CD4-positive, alpha-beta T cell treated with Interleukin-21 for 1 hour (primary cell): ENCODE measurements around the gene PSMB7.

ENCODE experiments used
- DNase-seq: peaks from one replicate; pipeline ENCODE4 v3.0.0-alpha.2; 2020

The PSMB7 gene

GRCh38 chr9:124355039-124355940 lies 60.0 kb downstream of the PSMB7 start:
- DNase-seq: no peak

- DNase-seq: no peak
Observed at GRCh38 chr9:124354346-124355038, 60.8 kb downstream of the PSMB7 start.

GRCh38 chr9:124353811-124354274 lies 61.4 kb downstream of the PSMB7 start:
- no peak for DNase-seq

- no peak for DNase-seq
Observed at GRCh38 chr9:124353166-124353768, 62.0 kb downstream of the PSMB7 start.

GRCh38 chr9:124352616-124353015 lies 62.6 kb downstream of the PSMB7 start:
- no peak for DNase-seq

- no peak for DNase-seq
Observed at GRCh38 chr9:124351672-124352468, 63.4 kb downstream of the PSMB7 start.

GRCh38 chr9:124350494-124351263 lies 64.6 kb downstream of the PSMB7 start:
- no peak for DNase-seq

- DNase-seq: no peak
Observed at GRCh38 chr9:124349675-124350493, 65.4 kb downstream of the PSMB7 start.

- no peak for DNase-seq
Observed at GRCh38 chr9:124349267-124349666, 66.0 kb downstream of the PSMB7 start.

GRCh38 chr9:124348831-124349230 lies 66.4 kb downstream of the PSMB7 start:
- DNase-seq: no peak

- no peak for DNase-seq
Observed at GRCh38 chr9:124348363-124348762, 66.9 kb downstream of the PSMB7 start.

GRCh38 chr9:124347968-124348358 lies 67.3 kb downstream of the PSMB7 start:
- no peak for DNase-seq

- DNase-seq: no peak
Observed at GRCh38 chr9:124347206-124347967, 67.9 kb downstream of the PSMB7 start.

GRCh38 chr9:124346347-124347163 lies 68.7 kb downstream of the PSMB7 start:
- DNase-seq: no peak

- no peak for DNase-seq
Observed at GRCh38 chr9:124345751-124346281, 69.4 kb downstream of the PSMB7 start.

GRCh38 chr9:124345063-124345462 lies 70.2 kb downstream of the PSMB7 start:
- no peak for DNase-seq

GRCh38 chr9:124344291-124345050 lies 70.8 kb downstream of the PSMB7 start:
- no peak for DNase-seq
